H9 (cell line): ENCODE results near the gene DHX58. TPM values are rescaled to one million over a fixed set of nuclear protein-coding genes. Genes with fewer than 3 reads are reported as not detected.
"Not testable (repeated sequence)": the region's sequence is repeated elsewhere in the genome, so short reads cannot be mapped to it uniquely, and the experiment has no call there.

Experiments used
- DNase-seq: peaks from one replicate; pipeline ENCODE4 v3.0.0-alpha.2; 2017
- H2AFZ ChIP-seq: one replicate; pipeline ENCODE4 v1.6.1; 2013; ENCODE audit warnings: mild to moderate bottlenecking, low read length, control low read depth, moderate library complexity
- H2AK5ac ChIP-seq: 2 replicates; pipeline ENCODE4 v1.6.1; 2013; ENCODE audit warnings: low read length, control low read depth, mixed read lengths; ENCODE audit not compliant: insufficient read length
- H2BK120ac ChIP-seq: one replicate; pipeline ENCODE4 v1.6.1; 2013; ENCODE audit warnings: low read depth, mild to moderate bottlenecking, low read length, control low read depth, inconsistent platforms; ENCODE audit not compliant: poor library complexity, severe bottlenecking
- H2BK12ac ChIP-seq: 2 replicates; pipeline ENCODE4 v1.6.1; 2013; ENCODE audit warnings: low read length, control low read depth, mixed read lengths, low read depth; ENCODE audit not compliant: insufficient read length
- H2BK15ac ChIP-seq: 2 replicates; pipeline ENCODE4 v1.6.1; 2013; ENCODE audit warnings: low read depth, low read length, control low read depth
- H2BK20ac ChIP-seq: one replicate; pipeline ENCODE4 v1.6.1; 2013; ENCODE audit warnings: low read depth, mild to moderate bottlenecking, low read length, control low read depth, inconsistent platforms; ENCODE audit not compliant: poor library complexity, severe bottlenecking
- H2BK5ac ChIP-seq: 2 replicates; pipeline ENCODE4 v1.6.1; 2013; ENCODE audit warnings: low read length, control low read depth, mixed read lengths; ENCODE audit not compliant: insufficient read length
- H3K14ac ChIP-seq: 2 replicates; pipeline ENCODE4 v1.6.1; 2013; ENCODE audit warnings: low read length, control low read depth; ENCODE audit not compliant: insufficient read depth
- H3K18ac ChIP-seq: 2 replicates; pipeline ENCODE4 v1.6.1; 2013; ENCODE audit warnings: low read depth, mild to moderate bottlenecking, mixed read lengths, low read length, control low read depth; ENCODE audit not compliant: insufficient read length
- H3K23ac ChIP-seq: 2 replicates; pipeline ENCODE4 v1.6.1; 2013; ENCODE audit warnings: low read length, control low read depth, mixed read lengths, low read depth; ENCODE audit not compliant: insufficient read length
- H3K23me2 ChIP-seq: 2 replicates; pipeline ENCODE4 v1.6.1; 2013; ENCODE audit warnings: low read depth, mild to moderate bottlenecking, mixed read lengths, low read length, control low read depth; ENCODE audit not compliant: insufficient read length, poor library complexity, severe bottlenecking
- H3K27ac ChIP-seq: 2 replicates; pipeline ENCODE4 v1.5.1; 2013; ENCODE audit warnings: low read length, control low read depth, mixed read lengths, low read depth; ENCODE audit not compliant: insufficient read length
- H3K27me3 ChIP-seq: 2 replicates; pipeline ENCODE4 v1.6.1; 2013; ENCODE audit warnings: low read length, control low read depth, inconsistent platforms; ENCODE audit not compliant: insufficient read depth
- H3K4ac ChIP-seq: 2 replicates; pipeline ENCODE4 v1.6.1; 2013; ENCODE audit warnings: low read depth, mild to moderate bottlenecking, control low read depth, inconsistent platforms, low read length, moderate library complexity
- H3K4me1 ChIP-seq: 2 replicates; pipeline ENCODE4 v1.6.1; 2013; ENCODE audit warnings: low read length, control low read depth, inconsistent platforms; ENCODE audit not compliant: insufficient read depth
- H3K4me2 ChIP-seq: 2 replicates; pipeline ENCODE4 v1.6.1; 2013; ENCODE audit warnings: low read length, control low read depth, mixed read lengths; ENCODE audit not compliant: insufficient read length, insufficient read depth
- H3K56ac ChIP-seq: 2 replicates; pipeline ENCODE4 v1.6.1; 2013; ENCODE audit warnings: low read depth, mild to moderate bottlenecking, mixed read lengths, low read length, control low read depth; ENCODE audit not compliant: insufficient read length
- H3K79me1 ChIP-seq: 2 replicates; pipeline ENCODE4 v1.6.1; 2013; ENCODE audit warnings: low read depth, mild to moderate bottlenecking, moderate library complexity, low read length, control low read depth, inconsistent platforms; ENCODE audit not compliant: insufficient read depth, poor library complexity, severe bottlenecking
- H3K79me2 ChIP-seq: 2 replicates; pipeline ENCODE4 v1.6.1; 2013; ENCODE audit warnings: low read length, control low read depth, inconsistent platforms; ENCODE audit not compliant: insufficient read depth
- H3K9ac ChIP-seq: 2 replicates; pipeline ENCODE4 v1.6.1; 2013; ENCODE audit warnings: low read length, control low read depth, mixed read lengths; ENCODE audit not compliant: insufficient read length; ENCODE audit errors: extremely low read depth
- H3K9me3 ChIP-seq: one replicate; pipeline ENCODE4 v1.6.1; 2013; ENCODE audit warnings: low read depth, low read length, inconsistent platforms; ENCODE audit not compliant: control insufficient read depth
- H3T11ph ChIP-seq: one replicate; pipeline ENCODE4 v1.6.1; 2013; ENCODE audit warnings: mild to moderate bottlenecking, low read length, control low read depth, inconsistent platforms
- H4K20me1 ChIP-seq: one replicate; pipeline ENCODE4 v1.6.1; 2013; ENCODE audit not compliant: control insufficient read depth, insufficient read length, insufficient read depth
- H4K5ac ChIP-seq: 2 replicates; pipeline ENCODE4 v1.6.1; 2013; ENCODE audit warnings: low read depth, mild to moderate bottlenecking, mixed read lengths, low read length, control low read depth; ENCODE audit not compliant: insufficient read length
- H4K8ac ChIP-seq: replicated peaks from 2 replicates; pipeline ENCODE4 v1.6.1; 2013; ENCODE audit warnings: low read length, control low read depth, mixed read lengths, low read depth; ENCODE audit not compliant: insufficient read length
- H4K91ac ChIP-seq: 2 replicates; pipeline ENCODE4 v1.6.1; 2013; ENCODE audit warnings: low read depth, mild to moderate bottlenecking, moderate library complexity, mixed read lengths, low read length, control low read depth; ENCODE audit not compliant: insufficient read length
- H3K27ac Mint-ChIP-seq, 3 experiments: 2 replicates in 2 of 3; 3 replicates in 1 of 3; pipeline ENCODE4 v1.8.0; 2020 to 2021; ENCODE audit warnings: mixed read lengths in 3 of 3, mild to moderate bottlenecking in 1 of 3, moderate library complexity in 1 of 3
- H3K27me3 Mint-ChIP-seq: 2 replicates; pipeline ENCODE4 v1.8.0; 2021; ENCODE audit warnings: low read depth, mild to moderate bottlenecking, moderate library complexity, mixed read lengths
- H3K36me3 Mint-ChIP-seq, 3 experiments: 2 replicates in 2 of 3; 3 replicates in 1 of 3; pipeline ENCODE4 v1.8.0; 2020 to 2021; ENCODE audit warnings: low read depth in 3 of 3, mixed read lengths in 3 of 3; ENCODE audit not compliant: insufficient read depth in 1 of 3
- H3K4me1 Mint-ChIP-seq, 2 experiments: 2 replicates each; pipeline ENCODE4 v1.8.0; 2020; ENCODE audit warnings: mixed read lengths in 2 of 2
- H3K4me3 Mint-ChIP-seq, 2 experiments: 2 replicates in 1 of 2; 3 replicates in 1 of 2; pipeline ENCODE4 v1.8.0; 2020 to 2021; ENCODE audit warnings: mild to moderate bottlenecking in 2 of 2, mixed read lengths in 2 of 2, moderate library complexity in 1 of 2
- H3K9me3 Mint-ChIP-seq, 2 experiments: 2 replicates in 1 of 2; 3 replicates in 1 of 2; pipeline ENCODE4 v1.8.0; 2020; ENCODE audit warnings: mild to moderate bottlenecking in 2 of 2, mixed read lengths in 2 of 2, moderate library complexity in 1 of 2
- WGBS: extraction: QIAGEN DNeasy Blood & Tissue Kit; methylation state at CpG from one replicate; pipeline ENCODE4 v1.1.7; 2013; ENCODE audit warnings: missing lambda C conversion rate, low lambda C conversion rate, mixed read lengths; ENCODE audit not compliant: insufficient read length; ENCODE audit errors: extremely low coverage; 5-methylcytosine and 5-hydroxymethylcytosine counted together
- total RNA-seq: library from RNA; stranded (reverse); gene quantifications from 2 replicates; pipeline ENCODE4 v1.2.1, GENCODE V29; 2021
- TF ChIP-seq, protein P1 (sequence below): fragments of 200-600 bp; sonication (generic); conservative IDR thresholded peaks from 3 replicates; pipeline ENCODE4 v1.8.0; 2021; ENCODE audit warnings: antibody characterized with exemption, mild to moderate bottlenecking

DHX58 gene
- total RNA-seq, 1 experiment from 2014 or later = 3.9 TPM

DNA sequence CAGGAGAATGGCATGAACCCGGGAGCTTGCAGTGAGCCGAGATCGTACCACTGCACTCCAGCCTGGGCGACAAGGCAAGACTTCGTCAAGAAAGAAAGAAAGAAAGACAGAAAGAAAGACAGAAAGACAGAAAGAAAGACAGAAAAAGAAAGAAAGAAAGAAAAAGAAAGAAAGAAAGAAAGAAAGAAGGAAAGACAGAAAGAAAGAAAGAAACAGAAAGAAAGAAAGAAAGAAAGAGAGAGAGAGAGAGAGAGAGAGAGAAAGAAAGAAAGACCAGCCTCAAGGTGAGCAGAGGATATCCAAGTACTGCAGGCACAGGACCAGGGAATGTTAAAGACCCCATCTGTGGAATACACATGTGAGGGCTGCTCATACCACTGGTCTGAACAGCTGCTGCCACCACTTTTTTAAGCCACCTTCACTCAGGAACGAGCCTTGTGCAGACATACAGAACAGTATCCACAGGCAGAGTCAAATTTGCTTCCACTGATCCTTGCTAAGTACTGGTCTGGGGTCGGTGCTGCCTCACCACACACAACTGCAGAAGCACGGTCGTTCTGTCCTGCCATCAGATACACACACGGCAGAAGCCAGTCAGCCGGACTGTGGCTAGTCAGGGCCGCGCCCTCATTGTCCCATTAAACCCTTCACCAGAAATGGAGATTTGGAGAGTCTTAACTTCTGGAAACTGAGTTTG, 34.5 kb upstream of the DHX58 start:
- H3K9ac ChIP-seq = no peak overlapping the region
- TF ChIP-seq, protein P1, sequence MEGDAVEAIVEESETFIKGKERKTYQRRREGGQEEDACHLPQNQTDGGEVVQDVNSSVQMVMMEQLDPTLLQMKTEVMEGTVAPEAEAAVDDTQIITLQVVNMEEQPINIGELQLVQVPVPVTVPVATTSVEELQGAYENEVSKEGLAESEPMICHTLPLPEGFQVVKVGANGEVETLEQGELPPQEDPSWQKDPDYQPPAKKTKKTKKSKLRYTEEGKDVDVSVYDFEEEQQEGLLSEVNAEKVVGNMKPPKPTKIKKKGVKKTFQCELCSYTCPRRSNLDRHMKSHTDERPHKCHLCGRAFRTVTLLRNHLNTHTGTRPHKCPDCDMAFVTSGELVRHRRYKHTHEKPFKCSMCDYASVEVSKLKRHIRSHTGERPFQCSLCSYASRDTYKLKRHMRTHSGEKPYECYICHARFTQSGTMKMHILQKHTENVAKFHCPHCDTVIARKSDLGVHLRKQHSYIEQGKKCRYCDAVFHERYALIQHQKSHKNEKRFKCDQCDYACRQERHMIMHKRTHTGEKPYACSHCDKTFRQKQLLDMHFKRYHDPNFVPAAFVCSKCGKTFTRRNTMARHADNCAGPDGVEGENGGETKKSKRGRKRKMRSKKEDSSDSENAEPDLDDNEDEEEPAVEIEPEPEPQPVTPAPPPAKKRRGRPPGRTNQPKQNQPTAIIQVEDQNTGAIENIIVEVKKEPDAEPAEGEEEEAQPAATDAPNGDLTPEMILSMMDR = no peak
- no peak overlapping the region for H2BK20ac ChIP-seq
- H3K79me1 ChIP-seq = peaks cover 11% of the 10 kb centered on the region
- no peak overlapping the region for H2BK120ac ChIP-seq
- no peak overlapping the region for H4K91ac ChIP-seq
- Mint-ChIP-seq H3K36me3 (peaks cover 6 to 38% (median 8%) of the 10 kb centered on the region in 3 experiments; a peak in 6 of 7 replicates), H3K4me1 (peaks cover 11 to 12% of the 10 kb centered on the region in 2 experiments; a peak in 3 of 4 replicates), H3K27me3 (no peaks in the 10 kb centered on the region), H3K4me3 (no peak overlapping the region), H3K27ac (peak overlapping the region in 1 of 3 experiments; percentile 68; a peak in 3 of 7 replicates), H3K9me3 (no peaks in the 10 kb centered on the region)
- H3T11ph ChIP-seq = no peak overlapping the region
- peaks cover 5% of the 10 kb centered on the region for H3K23me2 ChIP-seq
- H3K18ac ChIP-seq = no peak overlapping the region
- H3K27me3 ChIP-seq = no peaks in the 10 kb centered on the region
- H3K56ac ChIP-seq = no peak overlapping the region
- DNase-seq = no peak
- H3K9me3 ChIP-seq = no peaks in the 10 kb centered on the region
- H2BK5ac ChIP-seq = no peak overlapping the region
- no peak overlapping the region for H3K14ac ChIP-seq
- no peaks in the 10 kb centered on the region for H3K4me1 ChIP-seq
- H3K4ac ChIP-seq = no peak overlapping the region
- H2AFZ ChIP-seq = no peak overlapping the region
- no peak overlapping the region for H4K8ac ChIP-seq
- no CpG with 5 or more reads among the region's 13 CpGs for WGBS
- H4K5ac ChIP-seq = no peak overlapping the region
- no peak overlapping the region for H2AK5ac ChIP-seq
- H2BK12ac ChIP-seq = no peak overlapping the region
- H2BK15ac ChIP-seq = no peak overlapping the region
- no peaks in the 10 kb centered on the region for H4K20me1 ChIP-seq
- H3K27ac ChIP-seq = no peak overlapping the region
- no peak overlapping the region for H3K23ac ChIP-seq
- no peak overlapping the region for H3K4me2 ChIP-seq
- H3K79me2 ChIP-seq = peaks cover 8% of the 10 kb centered on the region; the same call in 1 of the 2 replicates

DNA sequence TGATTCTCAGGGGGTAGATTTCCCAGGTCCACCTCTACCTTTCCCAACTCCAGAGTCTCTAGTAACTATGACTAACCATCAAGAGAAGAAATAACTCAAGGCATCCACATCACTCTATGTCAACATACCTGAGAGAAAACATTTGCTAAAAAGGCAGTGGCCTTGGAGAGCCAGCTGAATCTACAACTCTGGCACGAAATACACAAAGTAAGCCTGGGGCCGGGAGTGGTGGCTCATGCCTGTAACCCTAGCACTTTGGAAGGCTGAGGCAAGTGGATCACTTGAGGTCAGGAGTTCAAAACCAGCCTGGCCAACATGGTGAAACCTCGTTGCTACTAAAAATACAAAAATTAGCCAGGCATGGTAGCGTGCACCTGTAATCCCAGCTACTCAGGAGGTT, 30.6 kb upstream of the DHX58 start:
- not testable (repeated sequence) for H2BK5ac ChIP-seq, H2AK5ac ChIP-seq, H3K4me3 Mint-ChIP-seq, H3K9me3 Mint-ChIP-seq, H3K14ac ChIP-seq, H3K18ac ChIP-seq, H3K56ac ChIP-seq, H3K27me3 Mint-ChIP-seq, DNase-seq, H4K8ac ChIP-seq, H3T11ph ChIP-seq, H4K5ac ChIP-seq, H3K9ac ChIP-seq, H3K27me3 ChIP-seq, H3K4me2 ChIP-seq, H3K23me2 ChIP-seq, H3K79me2 ChIP-seq, H3K4me1 ChIP-seq, H3K4ac ChIP-seq, H4K20me1 ChIP-seq, H3K27ac ChIP-seq, H3K9me3 ChIP-seq, H2BK20ac ChIP-seq, H2AFZ ChIP-seq, H3K23ac ChIP-seq, H2BK12ac ChIP-seq, H4K91ac ChIP-seq, H2BK120ac ChIP-seq, H2BK15ac ChIP-seq
- Mint-ChIP-seq H3K4me1 (peaks cover 9 to 15% of the 10 kb centered on the region in 2 experiments; a peak in 3 of 4 replicates), H3K27ac (peak overlapping the region; percentile 7 to 68 (median 34); a peak in 2 of 7 replicates), H3K36me3 (peaks cover 6 to 45% (median 8%) of the 10 kb centered on the region in 3 experiments; a peak in 6 of 7 replicates)
- no CpG with 5 or more reads among the region's 4 CpGs for WGBS
- peaks cover 13% of the 10 kb centered on the region for H3K79me1 ChIP-seq
